Mucosa of rectum (tissue), 2 donors: ENCODE results near the gene TRAF2.
"Not testable (repeated sequence)": the region's sequence is repeated elsewhere in the genome, so short reads cannot be mapped to it uniquely, and the experiment has no call there.

Experiments used
- H3K27ac ChIP-seq, 2 donors: one replicate each; pipeline ENCODE4 v1.7.0; 2013; ENCODE audit warnings: inconsistent platforms in 2 of 2, low read depth in 2 of 2, low read length in 2 of 2
- H3K27me3 ChIP-seq, 2 donors: one replicate each; pipeline ENCODE4 v1.7.0; 2013; ENCODE audit warnings: low read length in 2 of 2; ENCODE audit not compliant: control insufficient read depth in 2 of 2, insufficient read depth in 2 of 2
- H3K36me3 ChIP-seq, 2 donors: one replicate each; pipeline ENCODE4 v1.7.0; 2013; ENCODE audit warnings: low read length in 2 of 2; ENCODE audit not compliant: control insufficient read depth in 2 of 2, insufficient read depth in 2 of 2
- H3K4me1 ChIP-seq, 2 donors: one replicate each; pipeline ENCODE4 v1.7.0; 2013; ENCODE audit warnings: low read length in 2 of 2, mild to moderate bottlenecking in 1 of 2; ENCODE audit not compliant: control insufficient read depth in 2 of 2, insufficient read depth in 2 of 2
- H3K4me3 ChIP-seq, 2 donors: one replicate each; pipeline ENCODE4 v1.7.0; 2013; ENCODE audit warnings: low read length in 2 of 2
- H3K9ac ChIP-seq, 2 donors: one replicate each; pipeline ENCODE4 v1.7.0; 2013; ENCODE audit warnings: low read length in 2 of 2, low read depth in 1 of 2, mild to moderate bottlenecking in 1 of 2
- H3K9me3 ChIP-seq, 2 donors: one replicate each; pipeline ENCODE4 v1.7.0; 2013; ENCODE audit warnings: low read length in 2 of 2; ENCODE audit not compliant: control insufficient read depth in 2 of 2
- donor health status: healthy.
- donor health status: Normal muscosa, but diverticular disease.

Gene TRAF2

GRCh38 chr9:136885950-136886578, at the start of gene TRAF2:
Gene TRAF2 (plus strand): TSS chr9:136886516. CDS start chr9:136898741, 12,225 bp downstream.
- Histone ChIP-seq H3K9ac (peak within 1 kb of the TSS; percentile 63 to 85), H3K36me3 (peaks cover 2 to 5% of the 10 kb centered on the region in 2 donors), H3K27ac (peak within 1 kb of the TSS; percentile 68 to 77), H3K4me1 (peaks cover 14 to 33% of the 10 kb centered on the region in 2 donors), H3K9me3 (no peaks in the 10 kb centered on the region), H3K4me3 (peak within 1 kb of the TSS; percentile 74 to 88), H3K27me3 (no peaks in the 10 kb centered on the region)

- Histone ChIP-seq H3K9me3 (no peaks in the 10 kb centered on the region), H3K27me3 (no peaks in the 10 kb centered on the region), H3K9ac (no peak overlapping the region), H3K4me1 (peaks cover 24 to 25% of the 10 kb centered on the region in 2 donors), H3K27ac (no peak overlapping the region), H3K36me3 (peaks cover 11% of the 10 kb centered on the region in 2 donors), H3K4me3 (no peak overlapping the region)
Measured at GRCh38 chr9:136837146-136837855, 49.0 kb upstream of the TRAF2 start.

- H3K36me3 ChIP-seq, result peaks cover 6 to 10% of the 10 kb centered on the region in 2 donors
- not testable (repeated sequence) for H3K27me3 ChIP-seq, H3K4me3 ChIP-seq, H3K27ac ChIP-seq, H3K9ac ChIP-seq, H3K9me3 ChIP-seq
- peaks cover 25 to 28% of the 10 kb centered on the region in 2 donors for H3K4me1 ChIP-seq
Measured at GRCh38 chr9:136837856-136838277, 48.4 kb upstream of the TRAF2 start.

GRCh38 chr9:136838314-136839228, 47.7 kb upstream of the TRAF2 start:
- Histone ChIP-seq H3K9me3 (no peaks in the 10 kb centered on the region), H3K36me3 (peaks cover 6 to 10% of the 10 kb centered on the region in 2 donors), H3K4me3 (no peak overlapping the region), H3K27me3 (no peaks in the 10 kb centered on the region), H3K27ac (no peak overlapping the region), H3K4me1 (peaks cover 31 to 34% of the 10 kb centered on the region in 2 donors), H3K9ac (no peak overlapping the region)

GRCh38 chr9:136839229-136840139, 46.8 kb upstream of the TRAF2 start:
- H3K27me3 ChIP-seq, result no peaks in the 10 kb centered on the region
- H3K9ac ChIP-seq, result no peak overlapping the region
- H3K36me3 ChIP-seq, result peaks cover 6 to 10% of the 10 kb centered on the region in 2 donors
- H3K4me3 ChIP-seq, result no peak overlapping the region
- H3K4me1 ChIP-seq, result peaks cover 31 to 34% of the 10 kb centered on the region in 2 donors
- no peaks in the 10 kb centered on the region for H3K9me3 ChIP-seq
- peak overlapping the region in 1 of 2 donors; percentile 86 for H3K27ac ChIP-seq

GRCh38 chr9:136840140-136840876, 46.0 kb upstream of the TRAF2 start:
- Histone ChIP-seq H3K9ac (peak overlapping the region; percentile 6 to 57), H3K27ac (peak overlapping the region; percentile 86), H3K9me3 (no peaks in the 10 kb centered on the region), H3K4me3 (no peak overlapping the region), H3K27me3 (no peaks in the 10 kb centered on the region), H3K4me1 (peaks cover 31 to 34% of the 10 kb centered on the region in 2 donors), H3K36me3 (peaks cover 3 to 8% of the 10 kb centered on the region in 2 donors)

- peaks cover 3 to 8% of the 10 kb centered on the region in 2 donors for H3K36me3 ChIP-seq
- H3K27ac ChIP-seq, result peak overlapping the region; percentile 86
- H3K4me1 ChIP-seq, result peaks cover 31 to 34% of the 10 kb centered on the region in 2 donors
- H3K9me3 ChIP-seq, result no peaks in the 10 kb centered on the region
- peak overlapping the region; percentile 6 to 70 for H3K9ac ChIP-seq
- H3K4me3 ChIP-seq, result peak overlapping the region in 1 of 2 donors; percentile 2
- no peaks in the 10 kb centered on the region for H3K27me3 ChIP-seq
Measured at GRCh38 chr9:136840877-136841645, 45.3 kb upstream of the TRAF2 start.

- H3K4me1 ChIP-seq, result peaks cover 34 to 36% of the 10 kb centered on the region in 2 donors
- peak overlapping the region in 1 of 2 donors; percentile 70 for H3K9ac ChIP-seq
- not testable (repeated sequence) for H3K27me3 ChIP-seq, H3K36me3 ChIP-seq, H3K9me3 ChIP-seq
- peak overlapping the region; percentile 86 for H3K27ac ChIP-seq
- H3K4me3 ChIP-seq, result peak overlapping the region; percentile 64 to 68
Measured at GRCh38 chr9:136841646-136842379, 44.5 kb upstream of the TRAF2 start.
